DOHH2 (cell line): ENCODE measurements around the gene ALS2CL.

Experiments used
- H3F3A ChIP-seq: fragments of 200-600 bp; sonication (generic), shearing (Covaris generic); 2 replicates; pipeline ENCODE4 v1.6.0; 2016; ENCODE audit warnings: antibody characterized with exemption, mild to moderate bottlenecking; ENCODE audit not compliant: control insufficient read depth, insufficient read depth
- H3K27ac ChIP-seq: fragments of 200-600 bp; sonication (generic); 2 replicates; pipeline ENCODE4 v1.5.1; 2014; ENCODE audit warnings: low read depth, mild to moderate bottlenecking, low read length, moderate library complexity
- H3K27me3 ChIP-seq: fragments of 200-600 bp; sonication (generic); 2 replicates; pipeline ENCODE4 v1.6.1; 2014; ENCODE audit warnings: mild to moderate bottlenecking, low read length, mixed read lengths; ENCODE audit not compliant: control insufficient read depth
- H3K36me3 ChIP-seq: fragments of 200-600 bp; sonication (generic); 2 replicates; pipeline ENCODE4 v1.6.1; 2014; ENCODE audit warnings: mild to moderate bottlenecking, low read length, moderate library complexity, mixed read lengths; ENCODE audit not compliant: control insufficient read depth
- H3K4me1 ChIP-seq: fragments of 200-600 bp; sonication (generic); 2 replicates; pipeline ENCODE4 v1.6.1; 2014; ENCODE audit warnings: mild to moderate bottlenecking, low read length, mixed read lengths; ENCODE audit not compliant: control insufficient read depth
- H3K4me2 ChIP-seq: fragments of 200-600 bp; sonication (generic); 2 replicates; pipeline ENCODE4 v1.6.0; 2014; ENCODE audit warnings: mild to moderate bottlenecking, low read length, moderate library complexity
- H3K4me3 ChIP-seq: fragments of 200-600 bp; sonication (generic); 2 replicates; pipeline ENCODE4 v1.5.1; 2014; ENCODE audit warnings: mild to moderate bottlenecking, low read length, mixed read lengths
- H3K79me2 ChIP-seq: fragments of 200-600 bp; sonication (generic); 2 replicates; pipeline ENCODE4 v1.6.1; 2014; ENCODE audit warnings: mild to moderate bottlenecking, low read length, mixed read lengths; ENCODE audit not compliant: control insufficient read depth
- H3K9me2 ChIP-seq: fragments of 200-600 bp; sonication (generic); replicated peaks from 2 replicates; pipeline ENCODE4 v1.6.1; 2014; ENCODE audit warnings: mild to moderate bottlenecking, low read length, mixed read lengths; ENCODE audit not compliant: control insufficient read depth
- H3K9me3 ChIP-seq: fragments of 200-600 bp; sonication (generic); 2 replicates; pipeline ENCODE4 v1.6.1; 2014; ENCODE audit warnings: antibody characterized with exemption, low read length, mixed read lengths; ENCODE audit not compliant: control insufficient read depth, insufficient read depth
- H4K20me1 ChIP-seq: fragments of 200-600 bp; sonication (generic); 2 replicates; pipeline ENCODE4 v1.6.0; 2014; ENCODE audit warnings: low read depth, mild to moderate bottlenecking, antibody characterized with exemption, low read length, moderate library complexity; ENCODE audit not compliant: control insufficient read depth, insufficient read depth
- EZH2phosphoT487 ChIP-seq: fragments of 200-600 bp; sonication (generic); IDR thresholded peaks from 2 replicates; pipeline ENCODE4 v1.6.1; 2017; ENCODE audit warnings: borderline replicate concordance, mild to moderate bottlenecking, antibody characterized with exemption, low read length, moderate library complexity, mixed read lengths
- TF ChIP-seq, protein P1 (sequence below): fragments of 200-600 bp; sonication (generic); IDR thresholded peaks from one replicate; pipeline ENCODE4 v1.5.1; 2014; ENCODE audit warnings: antibody characterized with exemption, mild to moderate bottlenecking, low read depth, low read length; ENCODE audit not compliant: poor library complexity, severe bottlenecking

ALS2CL gene

DNA sequence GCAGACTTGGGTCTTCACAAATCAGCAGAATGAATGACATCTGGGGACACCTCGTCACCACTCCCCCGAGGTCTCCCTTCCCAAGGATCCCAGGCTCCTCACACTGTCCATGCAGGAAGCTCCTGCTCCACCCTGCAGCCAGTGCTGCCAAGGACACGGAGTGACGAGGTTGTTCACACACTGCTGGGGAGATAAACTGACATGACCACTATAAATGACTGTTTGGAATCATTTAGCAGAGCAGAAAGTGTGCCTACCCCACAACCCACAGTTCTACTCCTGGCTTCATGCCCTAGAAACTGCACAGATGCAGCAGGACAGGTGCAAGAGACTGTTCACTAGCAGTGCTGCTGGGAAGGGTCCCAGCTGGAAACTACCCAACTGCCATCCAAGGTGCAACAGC is 43.9 kb upstream of the ALS2CL start:
- Histone ChIP-seq H3K79me2 (no peaks in the 10 kb centered on the region), H3K27ac (no peak overlapping the region), H3K4me3 (no peak overlapping the region), H3K9me2 (no peaks in the 10 kb centered on the region), H3F3A (no peaks in the 10 kb centered on the region), H3K4me1 (no peaks in the 10 kb centered on the region), H3K36me3 (no peaks in the 10 kb centered on the region), H3K4me2 (no peak overlapping the region), H3K27me3 (peaks cover 20% of the 10 kb centered on the region), H3K9me3 (no peaks in the 10 kb centered on the region), H4K20me1 (no peaks in the 10 kb centered on the region)
- TF ChIP-seq, protein P1, sequence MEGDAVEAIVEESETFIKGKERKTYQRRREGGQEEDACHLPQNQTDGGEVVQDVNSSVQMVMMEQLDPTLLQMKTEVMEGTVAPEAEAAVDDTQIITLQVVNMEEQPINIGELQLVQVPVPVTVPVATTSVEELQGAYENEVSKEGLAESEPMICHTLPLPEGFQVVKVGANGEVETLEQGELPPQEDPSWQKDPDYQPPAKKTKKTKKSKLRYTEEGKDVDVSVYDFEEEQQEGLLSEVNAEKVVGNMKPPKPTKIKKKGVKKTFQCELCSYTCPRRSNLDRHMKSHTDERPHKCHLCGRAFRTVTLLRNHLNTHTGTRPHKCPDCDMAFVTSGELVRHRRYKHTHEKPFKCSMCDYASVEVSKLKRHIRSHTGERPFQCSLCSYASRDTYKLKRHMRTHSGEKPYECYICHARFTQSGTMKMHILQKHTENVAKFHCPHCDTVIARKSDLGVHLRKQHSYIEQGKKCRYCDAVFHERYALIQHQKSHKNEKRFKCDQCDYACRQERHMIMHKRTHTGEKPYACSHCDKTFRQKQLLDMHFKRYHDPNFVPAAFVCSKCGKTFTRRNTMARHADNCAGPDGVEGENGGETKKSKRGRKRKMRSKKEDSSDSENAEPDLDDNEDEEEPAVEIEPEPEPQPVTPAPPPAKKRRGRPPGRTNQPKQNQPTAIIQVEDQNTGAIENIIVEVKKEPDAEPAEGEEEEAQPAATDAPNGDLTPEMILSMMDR: no peak
- no peak for TF ChIP-seq EZH2phosphoT487

DNA sequence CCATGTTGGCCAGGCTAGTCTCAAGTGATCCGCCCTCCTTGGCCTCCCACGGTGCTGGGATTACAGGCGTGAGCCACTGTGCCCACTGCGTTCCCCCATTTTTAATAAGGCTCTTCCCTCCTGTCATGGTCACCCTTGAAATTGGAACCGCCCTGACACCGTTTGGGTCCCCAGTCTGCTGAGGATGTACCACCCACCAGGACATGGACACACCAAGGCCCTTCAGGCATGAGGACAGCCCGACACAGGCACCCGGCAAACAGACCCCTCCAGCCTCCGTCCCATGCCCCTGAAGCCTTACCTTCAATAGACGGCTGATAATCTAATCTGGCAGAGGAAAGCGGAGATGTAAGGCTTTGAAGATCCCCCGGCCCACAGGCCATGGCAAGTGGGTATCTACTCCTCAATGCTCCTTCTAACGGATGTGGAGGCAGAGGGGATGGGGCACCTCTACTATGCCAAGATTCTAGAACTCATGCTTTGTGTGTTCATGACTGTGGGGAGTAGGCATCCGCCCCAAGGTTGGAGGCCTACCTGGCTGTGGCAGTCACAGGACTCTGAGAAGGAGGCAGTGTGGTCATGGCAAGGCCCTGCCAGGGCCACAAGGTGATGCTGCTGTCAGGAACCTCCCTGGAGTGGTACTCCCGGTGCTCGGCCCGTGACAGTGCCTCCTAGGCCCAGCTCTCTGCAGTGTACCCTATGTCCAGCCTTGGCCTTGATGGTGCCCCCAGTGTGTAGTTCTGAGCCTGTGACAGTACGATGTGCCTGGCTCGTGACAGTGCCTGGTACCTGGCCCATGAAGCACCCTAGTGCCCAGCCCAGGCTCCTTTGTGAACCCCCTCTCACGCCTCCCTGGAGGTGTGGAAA is 42.8 kb upstream of the ALS2CL start:
- H3F3A ChIP-seq: no peaks in the 10 kb centered on the region
- no peaks in the 10 kb centered on the region for H3K79me2 ChIP-seq
- no peak overlapping the region for H3K4me3 ChIP-seq
- no peaks in the 10 kb centered on the region for H4K20me1 ChIP-seq
- no peaks in the 10 kb centered on the region for H3K4me1 ChIP-seq
- no peaks in the 10 kb centered on the region for H3K9me3 ChIP-seq
- H3K4me2 ChIP-seq: no peak overlapping the region
- peaks cover 28% of the 10 kb centered on the region for H3K27me3 ChIP-seq
- H3K27ac ChIP-seq: no peak overlapping the region
- H3K9me2 ChIP-seq: no peaks in the 10 kb centered on the region
- H3K36me3 ChIP-seq: no peaks in the 10 kb centered on the region
- TF ChIP-seq, protein P1: no peak
- TF ChIP-seq EZH2phosphoT487: no peak

DNA sequence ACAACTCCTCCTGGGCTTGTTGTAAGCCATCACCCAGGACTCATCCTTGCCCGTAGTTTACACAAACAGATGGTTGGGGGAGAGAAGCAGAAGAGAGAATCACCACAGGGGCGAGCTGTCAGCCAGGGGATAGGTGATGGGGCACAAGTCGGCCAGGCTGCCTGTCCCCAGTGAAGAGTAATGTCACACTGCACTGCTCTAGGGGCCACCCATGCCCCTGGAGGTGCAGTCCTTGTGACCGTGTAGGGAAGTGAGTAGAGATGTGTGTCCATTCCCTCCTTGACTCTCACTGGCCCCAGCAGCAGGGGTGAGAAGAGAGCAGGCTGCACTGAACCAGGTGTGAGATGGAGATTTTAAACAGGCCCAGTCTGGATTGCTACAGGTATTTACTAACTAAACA is 41.3 kb upstream of the ALS2CL start:
- no peaks in the 10 kb centered on the region for H4K20me1 ChIP-seq
- TF ChIP-seq, protein P1: no peak
- no peak for TF ChIP-seq EZH2phosphoT487

More for the DNA sequence above, 41.3 kb upstream of the ALS2CL start:
- H3K4me1 ChIP-seq: no peaks in the 10 kb centered on the region
- H3K9me3 ChIP-seq: no peaks in the 10 kb centered on the region
- H3K36me3 ChIP-seq: no peaks in the 10 kb centered on the region
- H3K79me2 ChIP-seq: no peaks in the 10 kb centered on the region
- H3K27ac ChIP-seq: no peak overlapping the region
- H3F3A ChIP-seq: no peaks in the 10 kb centered on the region
- H3K4me2 ChIP-seq: no peak overlapping the region
- peaks cover 30% of the 10 kb centered on the region for H3K27me3 ChIP-seq
- no peak overlapping the region for H3K4me3 ChIP-seq
- H3K9me2 ChIP-seq: no peaks in the 10 kb centered on the region
